Activated naive CD8-positive, alpha-beta T cell (primary cell): ENCODE measurements around the gene FKBP1B.
"Not testable (repeated sequence)": the region's sequence is repeated elsewhere in the genome, so short reads cannot be mapped to it uniquely, and the experiment has no call there.

ENCODE experiments used
- H3K27ac Mint-ChIP-seq: one replicate; pipeline ENCODE4 v1.8.0; 2021; ENCODE audit warnings: mixed read lengths
- H3K27me3 Mint-ChIP-seq: one replicate; pipeline ENCODE4 v1.8.0; 2021; ENCODE audit warnings: mixed read lengths
- H3K36me3 Mint-ChIP-seq: one replicate; pipeline ENCODE4 v1.8.0; 2021; ENCODE audit warnings: mixed read lengths
- H3K4me1 Mint-ChIP-seq: one replicate; pipeline ENCODE4 v1.8.0; 2021; ENCODE audit warnings: low read depth, mixed read lengths
- H3K4me3 Mint-ChIP-seq: one replicate; pipeline ENCODE4 v1.8.0; 2021; ENCODE audit warnings: mild to moderate bottlenecking, mixed read lengths
- H3K9me3 Mint-ChIP-seq: one replicate; pipeline ENCODE4 v1.8.0; 2021; ENCODE audit warnings: low read depth, mixed read lengths

FKBP1B gene

DNA sequence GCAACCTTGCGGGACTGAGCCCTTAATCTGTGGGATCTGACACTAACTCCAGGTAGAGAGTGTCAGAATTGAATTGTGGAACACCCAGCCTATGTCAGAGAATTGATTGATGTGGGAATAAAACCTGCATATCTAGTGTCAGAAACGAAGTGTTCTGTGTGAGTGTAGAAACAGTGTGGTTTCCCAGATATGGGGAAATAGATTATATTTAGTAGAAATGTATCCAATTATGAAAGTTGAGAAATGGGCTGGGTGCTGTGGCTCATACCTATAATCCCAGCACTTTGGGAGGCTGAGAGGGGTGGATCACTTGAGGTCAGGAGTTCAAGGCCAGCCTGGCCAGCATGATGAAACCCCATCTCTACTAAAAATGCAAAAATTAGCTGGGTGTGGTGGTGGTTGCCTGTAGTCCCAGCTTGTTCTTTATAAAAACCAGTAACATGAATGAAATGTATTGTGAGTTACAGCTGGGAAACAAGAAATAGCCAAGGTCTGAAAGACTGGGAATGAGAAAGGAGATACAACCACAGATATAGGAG, 39.3 kb downstream of the FKBP1B start:
- peaks cover 8% of the 10 kb centered on the region for H3K4me1 Mint-ChIP-seq
- H3K4me3 Mint-ChIP-seq: no peak overlapping the region
- H3K27ac Mint-ChIP-seq: no peak overlapping the region
- H3K9me3 Mint-ChIP-seq: no peaks in the 10 kb centered on the region
- peaks cover 2% of the 10 kb centered on the region for H3K36me3 Mint-ChIP-seq
- H3K27me3 Mint-ChIP-seq: no peaks in the 10 kb centered on the region

DNA sequence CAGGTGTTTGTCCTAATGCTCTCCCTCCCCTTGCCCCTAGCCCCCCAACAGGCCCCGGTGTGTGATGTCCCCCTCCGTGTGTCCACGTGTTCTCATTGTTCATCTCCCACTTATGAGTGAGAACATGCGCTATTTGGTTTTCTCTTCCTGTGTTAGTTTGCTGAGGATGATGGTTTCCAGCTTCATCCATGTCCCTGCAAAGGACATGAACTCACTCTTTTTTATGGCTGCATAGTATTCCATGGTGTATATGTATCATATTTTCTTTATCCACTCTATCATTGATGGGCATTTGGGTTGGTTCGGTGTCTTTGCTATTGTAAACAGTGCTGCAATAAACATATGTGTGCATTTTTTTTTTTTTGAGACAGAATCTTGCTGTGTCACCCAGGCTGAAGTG, 43.7 kb downstream of the FKBP1B start:
- not testable (repeated sequence) for H3K36me3 Mint-ChIP-seq, H3K9me3 Mint-ChIP-seq, H3K27me3 Mint-ChIP-seq, H3K4me3 Mint-ChIP-seq, H3K27ac Mint-ChIP-seq, H3K4me1 Mint-ChIP-seq

GRCh38 chr2:24095171-24095677, 45.7 kb downstream of the FKBP1B start:
- not testable (repeated sequence) for H3K9me3 Mint-ChIP-seq, H3K27me3 Mint-ChIP-seq, H3K4me3 Mint-ChIP-seq, H3K4me1 Mint-ChIP-seq, H3K27ac Mint-ChIP-seq
- H3K36me3 Mint-ChIP-seq: peaks cover 13% of the 10 kb centered on the region

- peaks cover 24% of the 10 kb centered on the region for H3K36me3 Mint-ChIP-seq
- H3K9me3 Mint-ChIP-seq, H3K4me3 Mint-ChIP-seq, H3K27me3 Mint-ChIP-seq, H3K27ac Mint-ChIP-seq, H3K4me1 Mint-ChIP-seq: not testable (repeated sequence)
Observed at GRCh38 chr2:24100732-24101131, 51.2 kb downstream of the FKBP1B start.

- peaks cover 20% of the 10 kb centered on the region for H3K36me3 Mint-ChIP-seq
- no peak overlapping the region for H3K4me3 Mint-ChIP-seq
- H3K9me3 Mint-ChIP-seq: peaks cover 8% of the 10 kb centered on the region
- no peak overlapping the region for H3K27ac Mint-ChIP-seq
- no peaks in the 10 kb centered on the region for H3K27me3 Mint-ChIP-seq
- no peaks in the 10 kb centered on the region for H3K4me1 Mint-ChIP-seq
Observed at GRCh38 chr2:24101992-24102391, 52.5 kb downstream of the FKBP1B start.

DNA sequence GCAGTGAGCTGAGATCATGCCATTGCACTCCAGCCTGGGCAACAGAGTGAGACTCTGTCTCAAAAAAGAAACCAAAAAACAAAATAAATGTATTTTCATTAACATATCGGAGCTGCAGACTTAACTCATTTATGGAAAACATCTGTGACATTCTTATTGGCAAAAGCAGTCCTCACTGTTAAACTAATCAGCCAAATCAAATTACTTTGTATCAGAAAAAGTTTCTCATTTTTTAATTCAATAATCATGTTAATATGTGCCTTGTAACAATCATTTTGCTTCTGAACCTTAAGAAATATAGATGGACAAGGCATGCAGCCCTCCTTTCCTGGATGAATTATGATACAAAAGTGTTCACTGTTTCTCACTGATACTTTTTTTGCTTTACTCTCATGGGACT, 53.1 kb downstream of the FKBP1B start:
- Mint-ChIP-seq H3K27me3 (no peaks in the 10 kb centered on the region), H3K27ac (no peak overlapping the region), H3K36me3 (peaks cover 17% of the 10 kb centered on the region), H3K4me3 (no peak overlapping the region), H3K4me1 (no peaks in the 10 kb centered on the region), H3K9me3 (peaks cover 10% of the 10 kb centered on the region)

DNA sequence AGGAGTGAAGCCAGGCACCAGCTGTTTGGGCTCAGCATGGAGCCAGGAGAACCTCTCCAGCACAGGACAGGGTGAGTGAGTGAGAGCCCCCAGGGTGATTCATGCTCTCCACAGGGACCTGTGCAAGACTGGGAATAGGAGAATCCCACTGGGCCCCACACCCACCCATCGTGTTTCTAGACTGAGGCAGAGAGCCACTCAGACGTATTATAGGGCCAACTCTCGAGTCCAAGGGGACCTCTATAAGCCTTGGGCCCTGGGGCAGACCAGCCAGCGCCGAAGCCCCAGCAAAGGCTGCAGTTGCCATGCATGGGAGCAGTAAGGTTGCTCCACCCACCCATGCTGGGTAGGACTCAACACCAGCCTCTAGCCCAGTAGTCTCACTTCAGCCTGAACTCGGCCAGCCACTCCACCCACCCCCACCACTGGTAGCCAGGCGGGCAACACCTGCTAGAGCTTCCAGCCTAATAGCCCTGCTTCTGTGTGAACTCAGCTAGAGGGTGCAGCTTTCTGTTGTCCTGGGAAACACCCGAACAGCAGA, 54.6 kb downstream of the FKBP1B start:
- Mint-ChIP-seq H3K27me3 (no peaks in the 10 kb centered on the region), H3K4me3 (no peak overlapping the region), H3K9me3 (peaks cover 14% of the 10 kb centered on the region), H3K36me3 (peaks cover 17% of the 10 kb centered on the region), H3K27ac (no peak overlapping the region), H3K4me1 (no peaks in the 10 kb centered on the region)

GRCh38 chr2:24104906-24105305, 55.4 kb downstream of the FKBP1B start:
- H3K4me3 Mint-ChIP-seq: no peak overlapping the region
- no peaks in the 10 kb centered on the region for H3K4me1 Mint-ChIP-seq
- peaks cover 13% of the 10 kb centered on the region for H3K36me3 Mint-ChIP-seq
- no peak overlapping the region for H3K27ac Mint-ChIP-seq
- peaks cover 9% of the 10 kb centered on the region for H3K9me3 Mint-ChIP-seq
- no peaks in the 10 kb centered on the region for H3K27me3 Mint-ChIP-seq

GRCh38 chr2:24105816-24106215, 56.3 kb downstream of the FKBP1B start:
- no peaks in the 10 kb centered on the region for H3K27me3 Mint-ChIP-seq
- H3K4me3 Mint-ChIP-seq: no peak overlapping the region
- H3K36me3 Mint-ChIP-seq: peaks cover 13% of the 10 kb centered on the region
- no peaks in the 10 kb centered on the region for H3K4me1 Mint-ChIP-seq
- no peak overlapping the region for H3K27ac Mint-ChIP-seq
- peaks cover 9% of the 10 kb centered on the region for H3K9me3 Mint-ChIP-seq

GRCh38 chr2:24106786-24107185, 57.2 kb downstream of the FKBP1B start:
- Mint-ChIP-seq H3K27me3 (no peaks in the 10 kb centered on the region), H3K36me3 (peaks cover 13% of the 10 kb centered on the region), H3K4me1 (no peaks in the 10 kb centered on the region), H3K27ac (no peak overlapping the region), H3K4me3 (no peak overlapping the region), H3K9me3 (peaks cover 9% of the 10 kb centered on the region)

DNA sequence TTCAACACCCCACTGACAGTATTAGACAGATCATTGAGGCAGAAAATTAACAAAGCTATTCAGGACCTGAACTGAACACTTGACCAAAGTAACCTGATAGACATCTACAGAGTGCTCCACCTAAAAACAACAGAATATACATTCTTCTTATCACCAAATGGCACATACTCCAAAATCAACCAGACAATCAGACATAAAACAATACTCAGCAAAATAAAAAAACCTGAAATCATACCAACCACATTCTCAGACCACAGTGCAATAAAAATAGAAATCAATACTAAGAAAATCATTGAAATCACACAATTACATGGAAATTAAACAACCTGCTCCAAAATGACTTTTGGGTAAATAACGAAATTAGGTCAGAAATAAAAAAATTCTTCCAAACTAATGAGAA, 57.8 kb downstream of the FKBP1B start:
- Mint-ChIP-seq H3K4me1 (no peaks in the 10 kb centered on the region), H3K9me3 (peaks cover 9% of the 10 kb centered on the region), H3K36me3 (peaks cover 11% of the 10 kb centered on the region), H3K27me3 (no peaks in the 10 kb centered on the region), H3K4me3 (no peak overlapping the region), H3K27ac (no peak overlapping the region)

GRCh38 chr2:24109431-24109830, 59.9 kb downstream of the FKBP1B start:
- H3K27me3 Mint-ChIP-seq, H3K36me3 Mint-ChIP-seq, H3K4me3 Mint-ChIP-seq, H3K27ac Mint-ChIP-seq, H3K4me1 Mint-ChIP-seq: not testable (repeated sequence)
- peaks cover 14% of the 10 kb centered on the region for H3K9me3 Mint-ChIP-seq

DNA sequence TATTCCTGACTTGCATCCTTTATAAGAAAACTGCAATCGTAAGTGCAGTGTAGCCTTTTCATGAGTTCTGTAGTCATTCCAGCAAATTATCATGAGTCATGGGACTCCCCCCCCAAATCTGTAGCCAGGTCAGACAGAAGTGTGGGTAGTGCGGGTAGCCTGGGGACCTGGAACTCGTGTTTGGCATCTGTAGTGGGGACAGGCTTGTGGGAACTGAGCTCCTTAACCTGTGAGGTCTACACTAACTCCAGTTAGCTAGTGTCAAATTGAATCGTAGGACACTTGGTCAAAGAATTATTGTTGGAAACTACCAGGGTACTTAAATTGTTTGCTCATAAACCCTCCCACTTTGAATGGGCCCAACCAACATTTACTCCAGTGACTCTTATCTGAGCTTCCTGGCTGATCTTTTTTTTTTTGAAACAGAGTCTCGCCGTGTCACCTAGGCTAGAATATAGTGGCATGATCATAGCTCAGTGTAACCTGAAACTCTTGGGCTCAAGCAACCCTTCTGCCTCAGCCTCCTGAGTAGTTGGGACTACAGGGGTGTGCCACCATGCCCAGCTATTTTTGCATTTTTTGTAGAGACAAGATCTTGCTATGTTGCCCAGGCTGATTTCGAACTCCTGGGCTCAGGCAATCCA, 61.2 kb downstream of the FKBP1B start:
- H3K27me3 Mint-ChIP-seq: no peaks in the 10 kb centered on the region
- no peak overlapping the region for H3K4me3 Mint-ChIP-seq
- H3K27ac Mint-ChIP-seq: no peak overlapping the region
- H3K9me3 Mint-ChIP-seq: peaks cover 12% of the 10 kb centered on the region
- H3K36me3 Mint-ChIP-seq: peaks cover 6% of the 10 kb centered on the region
- no peaks in the 10 kb centered on the region for H3K4me1 Mint-ChIP-seq

GRCh38 chr2:24111407-24111901, 61.9 kb downstream of the FKBP1B start:
- Mint-ChIP-seq H3K4me1 (no peaks in the 10 kb centered on the region), H3K4me3 (no peak overlapping the region), H3K27ac (no peak overlapping the region), H3K36me3 (peaks cover 4% of the 10 kb centered on the region), H3K9me3 (peaks cover 12% of the 10 kb centered on the region), H3K27me3 (no peaks in the 10 kb centered on the region)
